Activated T-cell treated with anti-CD3 and anti-CD28 coated beads for 4 hours (primary cell): Measurements from ENCODE around the gene RBP2.

ENCODE experiments used
- DNase-seq: peaks from one replicate; pipeline ENCODE4 v3.0.0-alpha.2; 2020

Gene RBP2

GRCh38 chr3:139476348-139476747 is at the start of gene RBP2:
RBP2 (minus strand) TSS chr3:139476516; CDS start chr3:139476459, 57 bp downstream.
- DNase-seq, result no peak

GRCh38 chr3:139524841-139525636 is 48.7 kb upstream of the RBP2 start:
- no peak for DNase-seq

GRCh38 chr3:139523718-139524117 is 47.4 kb upstream of the RBP2 start:
- no peak for DNase-seq

- no peak for DNase-seq
These were observed 46.9 kb upstream of the RBP2 start for GRCh38 chr3:139523166-139523565.

- no peak for DNase-seq
These were observed 46.1 kb upstream of the RBP2 start for GRCh38 chr3:139522421-139522820.

- no peak for DNase-seq
These were observed 45.5 kb upstream of the RBP2 start for GRCh38 chr3:139521816-139522215.

GRCh38 chr3:139521144-139521543 is 44.8 kb upstream of the RBP2 start:
- DNase-seq, result no peak

GRCh38 chr3:139519998-139520737 is 43.9 kb upstream of the RBP2 start:
- no peak for DNase-seq

- no peak for DNase-seq
These were observed 42.9 kb upstream of the RBP2 start for GRCh38 chr3:139518926-139519842.

- DNase-seq, result no peak
These were observed 42.0 kb upstream of the RBP2 start for GRCh38 chr3:139518306-139518705.

- no peak for DNase-seq
These were observed 41.2 kb upstream of the RBP2 start for GRCh38 chr3:139517321-139518065.

- no peak for DNase-seq
These were observed 38.4 kb upstream of the RBP2 start for GRCh38 chr3:139514741-139515140.

- no peak for DNase-seq
These were observed 33.3 kb upstream of the RBP2 start for GRCh38 chr3:139509631-139510030.

- DNase-seq, result no peak
These were observed 30.4 kb upstream of the RBP2 start for GRCh38 chr3:139506766-139507165.

- DNase-seq, result no peak
These were observed 29.6 kb upstream of the RBP2 start for GRCh38 chr3:139505829-139506386.

- DNase-seq, result no peak
These were observed 23.2 kb upstream of the RBP2 start for GRCh38 chr3:139499536-139499935.

GRCh38 chr3:139493826-139494385 is 17.6 kb upstream of the RBP2 start:
- no peak for DNase-seq

- no peak for DNase-seq
These were observed 15.7 kb upstream of the RBP2 start for GRCh38 chr3:139491966-139492365.

- no peak for DNase-seq
These were observed 14.8 kb upstream of the RBP2 start for GRCh38 chr3:139491027-139491700.

- no peak for DNase-seq
These were observed 5.9 kb upstream of the RBP2 start for GRCh38 chr3:139482206-139482605.

GRCh38 chr3:139481116-139481515 is 4.8 kb upstream of the RBP2 start:
- no peak for DNase-seq
